K562 (cell line): Measurements from ENCODE around the gene SPINK7.

Source experiments
- ADNP ChIP-seq: fragments of 200-800 bp; sonication (Bioruptor generic); IDR thresholded peaks from 2 replicates; pipeline ENCODE4 v1.6.1; 2016; ENCODE audit warnings: missing genetic modification characterization, missing compliant biosample characterization
- CTCF ChIP-seq, 3 experiments: IDR thresholded peaks in 2 of 3; conservative IDR thresholded peaks in 1 of 3; 2 replicates each; pipeline ENCODE4 v1.5.1; 2011 to 2012; ENCODE audit warnings: low read length in 3 of 3, mild to moderate bottlenecking in 3 of 3, control low read depth in 2 of 3, improper control_type of control experiment in 1 of 3, inconsistent platforms in 1 of 3, low read depth in 1 of 3, mixed read lengths in 1 of 3, moderate library complexity in 1 of 3; ENCODE audit not compliant: insufficient read depth in 2 of 3
- HCFC1 ChIP-seq: IDR thresholded peaks from 2 replicates; pipeline ENCODE4 v1.6.1; 2012; ENCODE audit warnings: low read depth, low read length, improper control_type of control experiment
- HDAC2 ChIP-seq: fragments of 450-650 bp; IDR thresholded peaks from 2 replicates; pipeline ENCODE4 v1.6.1; 2016; ENCODE audit warnings: mild to moderate bottlenecking
- HNRNPUL1 ChIP-seq: fragments of 200-400 bp; formaldehyde crosslinking; IDR thresholded peaks from 2 replicates; pipeline ENCODE4 v1.6.1; 2017; ENCODE audit warnings: low read length
- KAT2B ChIP-seq: IDR thresholded peaks from one replicate; pipeline ENCODE4 v1.6.1; 2012; ENCODE audit warnings: low read depth, mild to moderate bottlenecking, control low read depth, inconsistent platforms, low read length, moderate library complexity
- MAX ChIP-seq: sonication (generic); formaldehyde crosslinking; IDR thresholded peaks from 2 replicates; pipeline ENCODE4 v1.9.0; 2022; ENCODE audit warnings: mild to moderate bottlenecking, missing genetic modification reagents
- MYC ChIP-seq, 2 experiments: fragments of 250-450 bp in 1 of 2; sonication (Bioruptor Pico) in 1 of 2; IDR thresholded peaks; 2 replicates each; pipeline versions ENCODE4 v1.5.1 to v1.6.1; 2012 to 2021; ENCODE audit warnings: low read depth in 2 of 2, borderline replicate concordance in 1 of 2, improper control_type of control experiment in 1 of 2, low read length in 1 of 2, mild to moderate bottlenecking in 1 of 2, moderate library complexity in 1 of 2
- POLR2AphosphoS5 ChIP-seq: IDR thresholded peaks from 2 replicates; pipeline ENCODE4 v1.6.1; 2011; ENCODE audit warnings: mild to moderate bottlenecking, low read depth, low read length, moderate library complexity; ENCODE audit not compliant: control insufficient read depth, insufficient read depth
- ZBTB17 ChIP-seq: fragments of 450-650 bp; formaldehyde crosslinking; IDR thresholded peaks from 2 replicates; pipeline ENCODE4 v1.4.0; 2020; ENCODE audit warnings: mild to moderate bottlenecking
- ZBTB40 ChIP-seq, 2 experiments: fragments of 450-650 bp in 1 of 2; sonication (generic) in 1 of 2; formaldehyde crosslinking in 1 of 2; IDR thresholded peaks; 2 replicates each; pipeline versions ENCODE4 v1.7.1 to v1.9.0; 2016 to 2022; ENCODE audit warnings: inconsistent platforms in 1 of 2, mild to moderate bottlenecking in 1 of 2, missing genetic modification reagents in 1 of 2

- TF ChIP-seq CTCF (IDR thresholded peaks at IDR 0.05 in 2 of 3, conservative IDR thresholded peaks at IDR 0.05 in 1 of 3; ENCODE audit: insufficient read depth in 2 of 3, low read depth in 1 of 3, low read length in 3 of 3) (no peak), HCFC1 (no peak), ZBTB40 (IDR thresholded peaks at IDR 0.05) (no peak), ZBTB40 (CRISPR knock-in tag; IDR thresholded peaks at IDR 0.05) (no peak), ADNP (tag) (no peak), POLR2AphosphoS5 (peak; percentile 56; the same call in 1 of the 2 replicates), ZBTB17 (CRISPR knock-in tag) (no peak), MYC (IDR thresholded peaks at IDR 0.05; ENCODE audit: low read depth, low read length) (no peak), MYC (CRISPR knock-in tag; IDR thresholded peaks at IDR 0.05; ENCODE audit: borderline replicate concordance, low read depth) (no peak), HDAC2 (no peak), MAX (CRISPR knock-in tag) (no peak), HNRNPUL1 (no peak), KAT2B (no peak)
Observed at GRCh38 chr5:148343603-148344487, 31.6 kb downstream of the SPINK7 start.
